Measurements from ENCODE around the gene NDUFB6.

The NDUFB6 gene

DNA sequence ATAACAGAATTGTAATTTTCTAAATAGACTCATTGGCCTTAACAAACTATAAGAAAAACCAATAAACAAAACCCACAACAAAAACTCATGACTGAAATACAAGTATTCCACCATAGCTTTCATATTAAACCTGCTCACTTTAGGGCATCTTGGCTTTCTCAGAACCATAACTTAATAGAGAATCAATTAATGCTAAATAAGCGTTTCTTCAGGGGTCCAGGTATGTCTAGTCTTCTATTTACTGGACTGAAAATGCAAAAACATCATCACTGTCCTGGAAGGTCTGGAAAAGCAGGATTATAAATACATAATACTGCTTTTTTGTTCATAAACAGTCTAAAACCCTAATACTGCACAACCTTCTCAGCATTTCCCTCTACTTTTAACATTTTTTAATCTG lies 27.1 kb downstream of the NDUFB6 start:
- no peak for DNase-seq (ENCODE audit: low spot score)
- TF ChIP-seq, protein P1, sequence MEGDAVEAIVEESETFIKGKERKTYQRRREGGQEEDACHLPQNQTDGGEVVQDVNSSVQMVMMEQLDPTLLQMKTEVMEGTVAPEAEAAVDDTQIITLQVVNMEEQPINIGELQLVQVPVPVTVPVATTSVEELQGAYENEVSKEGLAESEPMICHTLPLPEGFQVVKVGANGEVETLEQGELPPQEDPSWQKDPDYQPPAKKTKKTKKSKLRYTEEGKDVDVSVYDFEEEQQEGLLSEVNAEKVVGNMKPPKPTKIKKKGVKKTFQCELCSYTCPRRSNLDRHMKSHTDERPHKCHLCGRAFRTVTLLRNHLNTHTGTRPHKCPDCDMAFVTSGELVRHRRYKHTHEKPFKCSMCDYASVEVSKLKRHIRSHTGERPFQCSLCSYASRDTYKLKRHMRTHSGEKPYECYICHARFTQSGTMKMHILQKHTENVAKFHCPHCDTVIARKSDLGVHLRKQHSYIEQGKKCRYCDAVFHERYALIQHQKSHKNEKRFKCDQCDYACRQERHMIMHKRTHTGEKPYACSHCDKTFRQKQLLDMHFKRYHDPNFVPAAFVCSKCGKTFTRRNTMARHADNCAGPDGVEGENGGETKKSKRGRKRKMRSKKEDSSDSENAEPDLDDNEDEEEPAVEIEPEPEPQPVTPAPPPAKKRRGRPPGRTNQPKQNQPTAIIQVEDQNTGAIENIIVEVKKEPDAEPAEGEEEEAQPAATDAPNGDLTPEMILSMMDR (IDR thresholded peaks at IDR 0.05; ENCODE audit: extremely low read depth, insufficient read depth, missing control alignments), result no peak
- in situ Hi-C loops (cut with MboI; ENCODE audit: low pct_unique_long_range_greater_than_20kb, low sequenced_read_pairs, unreplicated experiment), result no loop called here

DNA sequence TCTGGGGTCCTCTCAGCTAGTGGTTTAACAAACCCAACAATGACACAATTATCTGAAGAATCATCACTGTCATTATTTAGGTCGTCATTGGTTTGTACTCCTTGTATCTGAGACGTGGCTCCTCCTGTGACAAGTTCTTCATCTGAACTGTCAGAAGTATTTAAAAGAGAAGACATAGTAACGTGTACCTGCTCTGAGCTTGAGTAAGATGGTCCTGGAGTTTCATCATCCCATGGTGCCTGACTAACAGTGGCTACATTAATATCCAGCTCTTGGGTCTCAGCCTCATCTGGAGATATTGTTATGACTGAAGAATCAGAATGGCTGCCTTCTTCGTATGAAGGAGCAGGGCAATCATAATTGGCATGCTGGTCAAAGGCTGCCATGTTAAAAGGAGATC lies 29.9 kb downstream of the NDUFB6 start:
- TF ChIP-seq, protein P1 (IDR thresholded peaks at IDR 0.05; ENCODE audit: extremely low read depth, insufficient read depth, missing control alignments), result no peak
- in situ Hi-C loops (cut with MboI; ENCODE audit: low pct_unique_long_range_greater_than_20kb, low sequenced_read_pairs, unreplicated experiment), result no loop called here
- no peak for DNase-seq (ENCODE audit: low spot score)

DNA sequence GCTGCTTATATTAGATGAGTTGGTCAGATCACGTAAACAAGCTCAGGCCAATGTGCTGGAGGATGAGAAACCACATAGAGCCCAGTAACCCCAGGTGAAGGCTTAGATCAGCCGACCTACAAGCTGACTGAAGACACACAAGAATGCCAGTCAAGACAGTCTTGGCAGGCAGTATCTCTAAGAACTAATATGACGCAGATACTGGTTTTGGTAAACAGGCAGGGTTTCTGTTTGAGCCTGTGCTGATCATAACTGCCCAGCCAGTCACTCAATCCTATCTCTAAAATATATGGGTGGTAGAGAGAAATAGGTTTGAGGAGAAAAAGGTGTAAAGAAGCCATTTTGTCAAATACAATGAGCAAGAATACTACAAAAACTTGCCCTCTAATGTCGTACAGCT lies 39.1 kb downstream of the NDUFB6 start:
- in situ Hi-C loops (cut with MboI; ENCODE audit: low pct_unique_long_range_greater_than_20kb, low sequenced_read_pairs, unreplicated experiment), result no loop called here
- TF ChIP-seq, protein P1 (IDR thresholded peaks at IDR 0.05; ENCODE audit: extremely low read depth, insufficient read depth, missing control alignments), result no peak
- no peak for DNase-seq (ENCODE audit: low spot score)

DNA sequence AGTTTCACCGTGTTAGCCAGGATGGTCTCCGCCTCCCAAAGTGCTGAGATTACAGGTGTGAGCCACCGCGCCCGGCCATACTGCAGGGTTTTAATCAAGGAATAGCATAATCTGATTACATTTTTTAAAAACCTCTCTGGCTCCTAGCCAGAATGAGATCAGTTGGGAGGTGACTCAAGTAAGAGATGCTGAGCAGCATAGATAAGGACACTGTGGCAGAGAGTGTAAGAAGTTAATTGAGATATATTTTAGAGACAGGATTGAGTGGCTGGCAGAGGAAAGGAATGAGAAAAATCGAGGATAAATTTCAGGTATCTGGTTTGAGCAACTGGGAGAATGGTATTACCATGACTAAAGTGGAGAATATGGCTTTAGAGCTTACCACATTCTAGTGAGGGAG lies 39.6 kb downstream of the NDUFB6 start:
- in situ Hi-C loops (cut with MboI; ENCODE audit: low pct_unique_long_range_greater_than_20kb, low sequenced_read_pairs, unreplicated experiment), result no loop called here
- DNase-seq (ENCODE audit: low spot score), result no peak
- TF ChIP-seq, protein P1 (IDR thresholded peaks at IDR 0.05; ENCODE audit: extremely low read depth, insufficient read depth, missing control alignments), result no peak

DNA sequence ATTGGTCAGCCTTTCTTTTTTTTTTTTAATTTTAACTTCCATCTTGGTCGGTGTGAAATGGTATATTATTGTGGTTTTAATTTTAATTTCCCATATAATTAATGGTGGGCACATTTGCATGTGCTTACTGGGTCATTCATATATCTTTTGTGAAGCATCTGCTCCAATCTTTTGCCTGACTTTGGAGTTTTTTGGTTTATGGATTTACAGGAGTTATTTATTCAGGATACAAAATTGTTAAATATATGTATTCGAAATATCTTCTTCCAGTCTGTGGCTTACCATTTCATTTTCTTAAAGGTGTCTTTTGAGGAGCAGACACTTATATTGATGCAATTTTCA lies 46.3 kb downstream of the NDUFB6 start:
- DNase-seq (ENCODE audit: low spot score), result no peak
- TF ChIP-seq, protein P1 (IDR thresholded peaks at IDR 0.05; ENCODE audit: extremely low read depth, insufficient read depth, missing control alignments), result no peak
- in situ Hi-C loops (cut with MboI; ENCODE audit: low pct_unique_long_range_greater_than_20kb, low sequenced_read_pairs, unreplicated experiment), result no loop called here

DNA sequence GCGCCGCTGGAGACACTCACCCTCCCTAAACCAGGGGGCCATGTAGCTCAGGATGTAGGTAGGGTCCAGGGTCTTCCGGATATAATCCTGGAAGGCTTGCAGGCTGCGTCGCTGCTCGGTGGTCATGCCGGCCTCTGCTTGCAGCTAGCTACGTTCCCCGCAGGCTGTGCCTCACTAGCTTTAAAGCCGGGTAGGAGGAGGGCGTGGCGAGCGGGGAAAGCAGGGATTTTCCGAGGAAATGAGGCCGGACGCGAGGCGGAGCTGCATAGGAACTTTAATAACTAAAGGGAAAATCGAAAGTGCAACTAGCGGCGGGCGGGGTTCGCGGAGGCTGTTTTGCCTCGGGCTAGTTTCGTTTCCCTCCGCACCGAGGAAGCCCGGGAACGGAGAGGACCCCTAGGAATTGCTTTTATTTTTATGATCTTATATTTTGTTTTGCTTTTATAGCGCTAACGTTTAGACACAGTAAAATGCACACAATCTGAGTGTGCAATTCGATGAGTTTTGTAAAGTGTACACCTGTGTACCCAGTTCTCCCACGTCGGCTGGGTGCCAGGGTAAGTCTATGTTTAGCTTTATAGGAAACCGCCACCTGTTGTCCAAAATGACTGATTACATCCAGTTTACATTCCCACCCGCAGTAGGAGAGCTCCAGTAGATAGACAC lies 46.8 kb downstream of the NDUFB6 start, which contains the start of gene RIGI:
TSS of gene RIGI (minus strand) at position 156 of the 666 bp plus-strand sequence. CDS start at position 126, 30 bp downstream.
- peak; percentile 38 for DNase-seq (ENCODE audit: low spot score)
- in situ Hi-C loops (cut with MboI; ENCODE audit: low pct_unique_long_range_greater_than_20kb, low sequenced_read_pairs, unreplicated experiment), result no loop called here
- TF ChIP-seq, protein P1 (IDR thresholded peaks at IDR 0.05; ENCODE audit: extremely low read depth, insufficient read depth, missing control alignments), result peak; percentile 36

All from GM13977 (cell line).